OCI-LY1 (cell line): ENCODE measurements around the gene NIPA2.

Experiments
- EZH2 ChIP-seq: fragments of 200-600 bp; sonication (generic), shearing (Covaris generic); IDR thresholded peaks from 2 replicates; pipeline ENCODE4 v1.8.0; 2017; ENCODE audit warnings: borderline replicate concordance, mixed run types, mild to moderate bottlenecking, antibody characterized with exemption, low read length, moderate library complexity, mixed read lengths
- TF ChIP-seq, protein P1 (sequence below): fragments of 200-600 bp; sonication (generic), shearing (Covaris generic); IDR thresholded peaks from 2 replicates; pipeline ENCODE4 v1.5.1; 2017; ENCODE audit warnings: mild to moderate bottlenecking, antibody characterized with exemption, low read length, moderate library complexity, mixed read lengths

DNA sequence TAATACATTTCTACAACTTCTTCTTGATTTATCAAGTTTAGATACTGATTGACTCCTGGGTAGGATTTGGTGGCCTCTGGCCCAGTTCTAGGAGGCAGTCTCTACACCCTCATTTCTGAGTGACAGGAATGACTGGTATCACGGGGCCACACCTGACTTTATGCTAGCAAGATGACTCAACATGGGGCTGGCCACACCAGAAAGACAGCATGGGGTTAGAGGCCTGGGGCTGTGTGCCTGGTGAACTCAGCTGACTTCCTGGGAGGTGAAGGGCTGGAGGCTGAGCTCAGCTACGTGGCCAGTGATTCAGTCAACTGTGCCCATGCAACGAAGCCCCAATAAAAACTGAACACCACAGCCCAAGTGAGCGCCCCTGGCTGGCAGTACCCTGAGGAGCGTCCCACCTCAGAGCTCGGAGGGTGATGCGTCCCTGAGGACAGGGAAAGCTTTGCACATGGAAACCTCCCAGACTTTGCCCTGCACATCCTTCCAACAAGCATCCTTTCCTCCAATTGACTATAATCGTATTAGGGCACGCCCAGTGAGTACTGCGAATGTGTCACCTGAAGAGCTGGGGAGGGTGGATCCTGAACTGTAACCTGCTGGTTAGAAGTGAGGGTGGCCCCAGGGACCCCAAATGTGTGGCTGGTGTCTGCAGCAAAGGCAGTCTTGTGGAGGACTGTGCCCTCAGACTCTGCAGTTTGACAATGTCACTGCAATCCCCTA is 57.2 kb downstream of the NIPA2 start:
- TF ChIP-seq, protein P1, sequence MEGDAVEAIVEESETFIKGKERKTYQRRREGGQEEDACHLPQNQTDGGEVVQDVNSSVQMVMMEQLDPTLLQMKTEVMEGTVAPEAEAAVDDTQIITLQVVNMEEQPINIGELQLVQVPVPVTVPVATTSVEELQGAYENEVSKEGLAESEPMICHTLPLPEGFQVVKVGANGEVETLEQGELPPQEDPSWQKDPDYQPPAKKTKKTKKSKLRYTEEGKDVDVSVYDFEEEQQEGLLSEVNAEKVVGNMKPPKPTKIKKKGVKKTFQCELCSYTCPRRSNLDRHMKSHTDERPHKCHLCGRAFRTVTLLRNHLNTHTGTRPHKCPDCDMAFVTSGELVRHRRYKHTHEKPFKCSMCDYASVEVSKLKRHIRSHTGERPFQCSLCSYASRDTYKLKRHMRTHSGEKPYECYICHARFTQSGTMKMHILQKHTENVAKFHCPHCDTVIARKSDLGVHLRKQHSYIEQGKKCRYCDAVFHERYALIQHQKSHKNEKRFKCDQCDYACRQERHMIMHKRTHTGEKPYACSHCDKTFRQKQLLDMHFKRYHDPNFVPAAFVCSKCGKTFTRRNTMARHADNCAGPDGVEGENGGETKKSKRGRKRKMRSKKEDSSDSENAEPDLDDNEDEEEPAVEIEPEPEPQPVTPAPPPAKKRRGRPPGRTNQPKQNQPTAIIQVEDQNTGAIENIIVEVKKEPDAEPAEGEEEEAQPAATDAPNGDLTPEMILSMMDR: no peak
- no peak for TF ChIP-seq EZH2
